Measurements from ENCODE around the gene TXNL1.

Gene TXNL1

GRCh38 chr18:56565551-56566345 is 72.6 kb downstream of the TXNL1 start:
- DNase-seq, result peak in 1 of 2 experiments; percentile 19

GRCh38 chr18:56565046-56565445 is 73.3 kb downstream of the TXNL1 start:
- no peak for DNase-seq

- DNase-seq, result peak; percentile 48 to 52
Observed at GRCh38 chr18:56563568-56563967, 74.8 kb downstream of the TXNL1 start.

- DNase-seq, result no peak
Observed at GRCh38 chr18:56562479-56562878, 75.9 kb downstream of the TXNL1 start.

GRCh38 chr18:56560992-56561391 is 77.4 kb downstream of the TXNL1 start:
- DNase-seq, result no peak

- peak; percentile 19 to 63 for DNase-seq
Observed at GRCh38 chr18:56559044-56559443, 79.3 kb downstream of the TXNL1 start.

GRCh38 chr18:56556907-56557306 is 81.5 kb downstream of the TXNL1 start:
- DNase-seq, result no peak

GRCh38 chr18:56550121-56550520 is 88.3 kb downstream of the TXNL1 start:
- no peak for DNase-seq
